H1 (cell line): ENCODE data around the gene DYNC2H1. TPM values are rescaled to one million over a fixed set of nuclear protein-coding genes. Genes with fewer than 3 reads are reported as not detected.

Experiments
- CHD7 ChIP-seq: fragments of 300-600 bp; sonication (generic); IDR thresholded peaks from 2 replicates; pipeline ENCODE4 v1.7.1; 2012; ENCODE audit warnings: low read length, moderate library complexity, mild to moderate bottlenecking, inconsistent platforms; ENCODE audit not compliant: insufficient replicate concordance
- CTBP2 ChIP-seq: IDR thresholded peaks from 2 replicates; pipeline ENCODE4 v1.7.0; 2011; ENCODE audit warnings: borderline replicate concordance, mild to moderate bottlenecking, moderate library complexity, mixed read lengths, low read length; ENCODE audit not compliant: insufficient read depth, insufficient read length
- JUN ChIP-seq: IDR thresholded peaks from 2 replicates; pipeline ENCODE4 v1.6.1; 2011; ENCODE audit warnings: low read depth, mild to moderate bottlenecking, improper control_type of control experiment, low read length
- MAFK ChIP-seq: IDR thresholded peaks from 2 replicates; pipeline ENCODE4 v1.6.1; 2012; ENCODE audit warnings: low read depth, mild to moderate bottlenecking, improper control_type of control experiment, low read length
- NRF1 ChIP-seq: IDR thresholded peaks from 2 replicates; pipeline ENCODE4 v1.6.1; 2011; ENCODE audit warnings: mild to moderate bottlenecking, low read depth, low read length, improper control_type of control experiment
- RNF2 ChIP-seq: fragments of 200-900, 300-1000 bp; sonication (generic); IDR thresholded peaks from 2 replicates; pipeline ENCODE4 v1.7.1; 2016; ENCODE audit warnings: borderline replicate concordance, low read depth, mild to moderate bottlenecking, antibody characterized with exemption, low read length; ENCODE audit not compliant: poor library complexity, severe bottlenecking; ENCODE audit errors: missing control alignments
- polyA plus RNA-seq, 7 experiments: library from polyadenylated mRNA; depleted of rRNA in 3 of 7; stranded (reverse) in 5 of 7; unstranded in 2 of 7; fragments of >200 nt in 5 of 7; fragments of 200-250 nt in 2 of 7; gene quantifications; 1 replicate in 5 of 7; 2 replicates in 1 of 7; 4 replicates in 1 of 7; pipeline versions ENCODE4 v1.2.1 to v1.2.3, GENCODE V29; 2011 to 2013; ENCODE audit warnings: missing spikeins in 2 of 7, mixed read lengths in 2 of 7
- total RNA-seq: library from RNA; stranded (reverse); fragmentation: NEBNext Ultra II Directional; extraction: Animal tissue kit (Norgen Biotek cat#: 25700); gene quantifications from 2 replicates; pipeline ENCODE4 v1.2.1, GENCODE V29; 2021

DYNC2H1 gene
- total and polyA plus RNA-seq, 2 of the 8 experiments (the other 6 are each of a cell fraction or from before 2014, with no cell fraction given): 6.2 to 12.0 TPM

- TF ChIP-seq CHD7 (no peak), MAFK (no peak), NRF1 (no peak), CTBP2 (no peak), RNF2 (no peak), JUN (no peak)
Observed at GRCh38 chr11:103450241-103450640, 341.0 kb downstream of the DYNC2H1 start (continued).
